Left ventricle myocardium inferior (tissue), 1 donor: ENCODE results near the gene PAX7. TPM values are rescaled to one million over a fixed set of nuclear protein-coding genes. Genes with fewer than 3 reads are reported as not detected.
A peak's percentile ranks its signal among the peaks of the same experiment; 100 is the strongest.

Source experiments
- DNase-seq: peaks from one replicate; pipeline ENCODE4 v3.0.0-alpha.2; 2020
- H3K27ac ChIP-seq: fragments of 200-600 bp; replicated peaks from 2 replicates; pipeline ENCODE4 v1.8.0; 2021
- H3K27me3 ChIP-seq: fragments of 200-600 bp; 2 replicates; pipeline ENCODE4 v1.8.0; 2021; ENCODE audit warnings: low read depth
- H3K36me3 ChIP-seq: fragments of 200-600 bp; 2 replicates; pipeline ENCODE4 v1.8.0; 2021
- H3K4me1 ChIP-seq: fragments of 200-600 bp; 2 replicates; pipeline ENCODE4 v1.8.0; 2021
- H3K4me3 ChIP-seq: fragments of 200-600 bp; 2 replicates; pipeline ENCODE4 v1.8.0; 2021; ENCODE audit warnings: mild to moderate bottlenecking, moderate library complexity
- H3K9me3 ChIP-seq: fragments of 200-600 bp; replicated peaks from 2 replicates; pipeline ENCODE4 v1.8.0; 2021
- intact Hi-C: fragments of 100-400 bp; cut with micrococcal nuclease; formaldehyde crosslinking; loops from one replicate; pipeline ENCODE4 v1.11.0; 2022
- total RNA-seq: library from RNA; stranded (reverse); fragmentation: NEBNext Ultra II Directional; extraction: Animal tissue kit (Norgen Biotek cat#: 25700); gene quantifications from one replicate; pipeline ENCODE4 v1.2.1, GENCODE V29; 2021
- TF ChIP-seq, protein P1 (sequence below): fragments of 200-600 bp; IDR thresholded peaks from 2 replicates; pipeline ENCODE4 v1.8.0; 2021; ENCODE audit warnings: antibody characterized with exemption, mild to moderate bottlenecking, borderline replicate concordance
- donor health status: DM: no; HTN: yes; CAD: no; lungs with severe emphysema.

Gene PAX7
- total RNA-seq, 1 donor from 2014 or later = not detected

DNA sequence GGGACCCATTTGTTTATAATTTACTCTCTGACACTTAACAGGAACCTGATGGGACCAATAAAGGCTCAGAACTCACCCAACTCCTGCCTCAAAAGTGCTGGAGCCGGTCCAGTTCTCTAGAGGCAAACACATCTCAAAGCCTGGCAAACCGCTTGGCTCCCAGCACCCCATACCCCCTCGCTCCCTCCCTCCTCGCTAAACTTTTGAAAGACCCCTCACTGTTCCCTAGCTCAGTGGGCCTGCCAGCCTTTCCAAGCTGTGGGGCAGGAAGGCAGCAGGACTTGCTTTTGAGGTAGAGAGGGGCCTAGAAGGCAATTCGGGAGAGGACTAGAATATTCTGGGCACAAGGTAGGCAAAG is 40.2 kb downstream of the PAX7 start:
- Histone ChIP-seq H3K36me3 (no peaks in the 10 kb centered on the region), H3K27me3 (peaks cover 100% of the 10 kb centered on the region), H3K4me3 (no peak overlapping the region), H3K9me3 (no peaks in the 10 kb centered on the region), H3K4me1 (no peaks in the 10 kb centered on the region), H3K27ac (no peak overlapping the region)
- TF ChIP-seq, protein P1, sequence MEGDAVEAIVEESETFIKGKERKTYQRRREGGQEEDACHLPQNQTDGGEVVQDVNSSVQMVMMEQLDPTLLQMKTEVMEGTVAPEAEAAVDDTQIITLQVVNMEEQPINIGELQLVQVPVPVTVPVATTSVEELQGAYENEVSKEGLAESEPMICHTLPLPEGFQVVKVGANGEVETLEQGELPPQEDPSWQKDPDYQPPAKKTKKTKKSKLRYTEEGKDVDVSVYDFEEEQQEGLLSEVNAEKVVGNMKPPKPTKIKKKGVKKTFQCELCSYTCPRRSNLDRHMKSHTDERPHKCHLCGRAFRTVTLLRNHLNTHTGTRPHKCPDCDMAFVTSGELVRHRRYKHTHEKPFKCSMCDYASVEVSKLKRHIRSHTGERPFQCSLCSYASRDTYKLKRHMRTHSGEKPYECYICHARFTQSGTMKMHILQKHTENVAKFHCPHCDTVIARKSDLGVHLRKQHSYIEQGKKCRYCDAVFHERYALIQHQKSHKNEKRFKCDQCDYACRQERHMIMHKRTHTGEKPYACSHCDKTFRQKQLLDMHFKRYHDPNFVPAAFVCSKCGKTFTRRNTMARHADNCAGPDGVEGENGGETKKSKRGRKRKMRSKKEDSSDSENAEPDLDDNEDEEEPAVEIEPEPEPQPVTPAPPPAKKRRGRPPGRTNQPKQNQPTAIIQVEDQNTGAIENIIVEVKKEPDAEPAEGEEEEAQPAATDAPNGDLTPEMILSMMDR = no peak
- intact Hi-C loops = no loop called here
- no peak for DNase-seq

DNA sequence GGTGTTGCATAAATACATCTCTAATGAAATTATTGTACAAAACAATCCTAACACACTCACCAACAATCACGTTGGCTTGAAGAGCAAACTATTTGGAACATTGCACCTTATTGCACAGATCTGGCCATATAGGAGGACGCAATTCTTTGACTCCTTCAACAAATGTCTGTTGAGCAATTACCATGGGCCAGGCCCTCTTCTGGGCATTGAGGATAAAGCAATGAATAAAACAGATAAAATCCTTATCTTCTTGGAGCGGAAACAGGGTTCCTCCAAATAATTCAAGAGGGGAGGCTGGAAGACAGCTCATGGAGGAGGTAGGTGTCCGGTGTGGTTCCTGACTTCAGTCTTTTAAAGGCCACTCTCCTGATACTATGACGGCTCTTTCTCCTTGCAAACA is 43.3 kb downstream of the PAX7 start:
- Histone ChIP-seq H3K9me3 (no peaks in the 10 kb centered on the region), H3K27ac (no peak overlapping the region), H3K4me3 (no peak overlapping the region), H3K4me1 (no peaks in the 10 kb centered on the region), H3K27me3 (peaks cover 100% of the 10 kb centered on the region), H3K36me3 (no peaks in the 10 kb centered on the region)
- no peak for DNase-seq
- intact Hi-C loops = no loop called here
- TF ChIP-seq, protein P1 = no peak

DNA sequence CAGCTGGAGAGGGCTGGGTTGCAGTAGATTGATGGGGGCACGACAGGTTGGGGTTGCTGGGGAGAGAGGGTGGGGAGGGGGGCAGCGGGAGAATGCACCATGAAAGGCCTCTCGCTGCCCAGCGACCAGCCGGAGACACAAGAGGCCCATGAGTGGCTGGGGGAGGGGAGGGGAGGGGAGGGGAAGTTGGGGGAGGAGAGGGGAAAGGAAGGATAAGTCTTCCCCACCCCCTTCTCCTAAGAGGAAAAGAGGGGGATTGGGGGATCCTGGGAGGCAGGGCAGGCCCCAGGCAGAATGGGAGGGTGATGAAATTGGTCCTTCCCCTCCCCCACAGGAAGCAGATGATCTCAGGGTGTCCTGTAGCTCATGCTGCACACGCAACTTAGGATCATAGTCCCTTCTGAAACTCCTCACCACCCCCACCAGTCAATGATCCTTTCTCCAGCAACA is 45.7 kb downstream of the PAX7 start:
- Histone ChIP-seq H3K27ac (no peak overlapping the region), H3K36me3 (no peaks in the 10 kb centered on the region), H3K4me1 (no peaks in the 10 kb centered on the region), H3K4me3 (no peak overlapping the region), H3K27me3 (peaks cover 100% of the 10 kb centered on the region), H3K9me3 (no peaks in the 10 kb centered on the region)
- TF ChIP-seq, protein P1 = no peak
- DNase-seq = no peak
- intact Hi-C loops = no loop called here

DNA sequence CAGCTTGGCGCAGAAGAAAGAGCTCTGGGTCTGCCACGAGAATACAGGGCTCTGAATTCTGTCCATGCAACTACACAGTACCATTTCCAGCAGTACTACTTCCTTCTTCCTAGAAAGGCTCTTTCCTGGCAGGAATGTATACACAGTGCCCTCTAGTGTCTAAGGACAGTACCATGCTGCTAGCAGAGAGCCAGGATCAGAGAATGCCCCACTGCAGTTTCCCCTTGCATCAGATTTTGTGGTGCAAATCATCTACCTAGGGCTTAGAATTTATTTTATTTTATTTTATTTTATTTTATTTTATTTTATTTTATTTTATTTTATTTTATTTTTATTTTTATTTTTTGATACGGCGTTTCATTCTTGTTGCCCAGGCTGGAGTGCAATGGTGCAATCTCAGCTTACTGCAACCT is 50.8 kb downstream of the PAX7 start:
- Histone ChIP-seq H3K9me3 (no peaks in the 10 kb centered on the region), H3K4me1 (no peaks in the 10 kb centered on the region), H3K4me3 (no peak overlapping the region), H3K27me3 (peaks cover 99% of the 10 kb centered on the region), H3K36me3 (no peaks in the 10 kb centered on the region), H3K27ac (no peak overlapping the region)
- intact Hi-C loops = no loop called here
- TF ChIP-seq, protein P1 = peak; percentile 67
- no peak for DNase-seq

DNA sequence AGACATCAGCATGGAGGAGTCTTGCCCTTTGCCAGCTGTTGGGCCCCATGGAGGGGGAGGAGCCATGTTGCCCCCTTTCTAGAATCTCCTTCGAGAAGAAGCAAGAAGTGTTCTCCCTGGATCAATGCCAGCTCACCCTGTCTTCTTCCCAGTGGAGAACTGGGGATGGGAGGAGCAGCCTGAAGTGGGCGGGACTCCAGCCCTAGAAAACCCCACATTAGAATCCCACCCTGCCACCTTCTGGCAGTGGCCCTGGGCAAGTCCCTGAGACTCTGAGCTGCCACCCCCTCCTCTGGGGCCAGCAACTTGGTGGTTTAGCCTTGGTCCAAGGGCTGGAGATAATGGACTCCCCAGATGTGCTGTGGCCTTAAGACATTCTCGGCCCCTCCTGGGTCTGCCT is 51.7 kb downstream of the PAX7 start:
- Histone ChIP-seq H3K4me3 (no peak overlapping the region), H3K36me3 (no peaks in the 10 kb centered on the region), H3K27ac (no peak overlapping the region), H3K27me3 (peaks cover 97% of the 10 kb centered on the region), H3K9me3 (no peaks in the 10 kb centered on the region), H3K4me1 (no peaks in the 10 kb centered on the region)
- TF ChIP-seq, protein P1 = no peak
- no peak for DNase-seq
- intact Hi-C loops = no loop called here

DNA sequence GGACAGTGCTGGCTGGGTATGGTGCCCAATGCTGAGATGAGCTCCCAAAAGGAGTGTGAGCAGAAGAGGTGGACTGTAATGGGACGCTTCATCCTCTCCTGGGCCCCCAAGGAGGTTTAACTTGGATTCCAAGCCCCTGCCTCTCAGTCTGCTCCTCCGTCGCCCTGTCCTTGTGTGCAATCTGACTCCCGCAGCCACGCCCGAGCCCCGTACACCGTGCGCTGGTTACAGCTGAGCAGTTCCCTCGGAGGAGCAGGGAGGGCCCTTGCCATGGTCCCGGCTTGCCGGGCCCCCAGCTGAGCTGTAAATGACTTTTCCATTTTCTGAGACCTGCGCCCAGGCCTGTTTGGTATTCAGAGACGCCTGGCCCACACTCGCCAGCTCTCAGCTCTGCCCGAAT is 53.7 kb downstream of the PAX7 start:
- H3K27ac ChIP-seq = no peak overlapping the region
- intact Hi-C loops = no loop called here
- no peaks in the 10 kb centered on the region for H3K9me3 ChIP-seq
- TF ChIP-seq, protein P1 = no peak
- DNase-seq = no peak
- H3K4me1 ChIP-seq = no peaks in the 10 kb centered on the region
- H3K36me3 ChIP-seq = no peaks in the 10 kb centered on the region
- peaks cover 97% of the 10 kb centered on the region for H3K27me3 ChIP-seq
- no peak overlapping the region for H3K4me3 ChIP-seq
